Measurements from ENCODE around the gene ACTMAP. TPM values are rescaled to one million over a fixed set of nuclear protein-coding genes. Genes with fewer than 3 reads are reported as not detected.

Gene ACTMAP
- total and polyA plus RNA-seq, 2 of the 13 experiments (the other 11 are each of a cell fraction or from before 2014, with no cell fraction given) = 2.2 to 7.9 TPM

- Histone ChIP-seq H2AFZ (ENCODE audit: low read length) (no peak overlapping the region), H3K27me3 (ENCODE audit: control insufficient read depth in 1 of 2, insufficient read depth in 2 of 2, low read length in 2 of 2) (no peaks in the 10 kb centered on the region; a peak in 1 of 5 replicates), H3K4me2 (ENCODE audit: low read depth, low read length) (no peak overlapping the region), H3K27ac (ENCODE audit: extremely low read length, insufficient read depth, low read length) (no peak overlapping the region), H3K36me3 (replicated peaks in 1 of 2; ENCODE audit: control insufficient read depth in 1 of 2, insufficient read depth in 2 of 2, low read length in 2 of 2) (no peaks in the 10 kb centered on the region), H3K4me1 (ENCODE audit: insufficient read depth, low read length) (peaks cover 22% of the 10 kb centered on the region), H4K20me1 (ENCODE audit: insufficient read depth, low read length) (no peaks in the 10 kb centered on the region), H3K9ac (ENCODE audit: insufficient read depth, low read depth, low read length) (no peak overlapping the region), H3K9me3 (ENCODE audit: low read length) (no peaks in the 10 kb centered on the region), H3K4me3 (replicated peaks in 1 of 3; ENCODE audit: insufficient read depth in 1 of 3, low read depth in 2 of 3, low read length in 3 of 3) (no peak overlapping the region), H3K79me2 (ENCODE audit: insufficient read depth, low read length) (no peaks in the 10 kb centered on the region)
- 94% methylated on average over 5 of the region's 5 CpGs for WGBS (ENCODE audit: low lambda C conversion rate)
- intact Hi-C loops (cut with micrococcal nuclease; ENCODE audit: unreplicated experiment) = no loop called here
- ChIA-PET CTCF (ENCODE audit: low intra/inter-chr PET ratio, low total read pairs) (no interaction called here), POLR2A (no interaction called here)
- no peak for ATAC-seq
- BruUV-seq (replicated peaks) = no TSS peak
- no peak for DNase-seq (ENCODE audit: low spot score)
- in situ Hi-C loops (cut with HindIII; ENCODE audit: extremely low pct_ligation_motif_present, low pct_unique_long_range_greater_than_20kb) = no loop called here
- FAIRE-seq = no peak
- TF ChIP-seq ZNF574 (CRISPR knock-in tag; IDR thresholded peaks at IDR 0.05) (no peak), ZNF264 (CRISPR knock-in tag; IDR thresholded peaks at IDR 0.05) (no peak), ZNF646 (CRISPR knock-in tag; IDR thresholded peaks at IDR 0.05) (no peak), SPEN (CRISPR knock-in tag; IDR thresholded peaks at IDR 0.05; ENCODE audit: low read depth) (no peak), ZNF660 (CRISPR knock-in tag; IDR thresholded peaks at IDR 0.05; ENCODE audit: borderline replicate concordance, low read depth) (no peak), ZNF720 (CRISPR knock-in tag; IDR thresholded peaks at IDR 0.05) (no peak), RXRA (CRISPR knock-in tag; IDR thresholded peaks at IDR 0.05) (no peak), ZNF770 (CRISPR knock-in tag; IDR thresholded peaks at IDR 0.05) (no peak), CAMTA2 (CRISPR knock-in tag; IDR thresholded peaks at IDR 0.05; ENCODE audit: borderline replicate concordance) (no peak), ZBTB39 (CRISPR knock-in tag; IDR thresholded peaks at IDR 0.05) (no peak), DRAP1 (CRISPR knock-in tag; IDR thresholded peaks at IDR 0.05) (no peak)
Observed at GRCh38 chr19:40780582-40780981, 30.3 kb upstream of the ACTMAP start.
